PFSK-1 (cell line): ENCODE data around the gene USP34.

Experiments
- FOXP2 ChIP-seq: optimal IDR thresholded peaks from 2 replicates; pipeline ENCODE3; 2011; ENCODE audit warnings: borderline replicate concordance, control low read depth, inconsistent platforms; ENCODE audit not compliant: insufficient read depth; ENCODE audit errors: extremely low read length, extremely low read depth
- POLR2AphosphoS5 ChIP-seq: IDR thresholded peaks from 2 replicates; pipeline ENCODE4 v1.6.1; 2012; ENCODE audit warnings: low read depth, mild to moderate bottlenecking, control low read depth, low read length, moderate library complexity
- SIN3A ChIP-seq: IDR thresholded peaks from 2 replicates; pipeline ENCODE4 v1.6.1; 2012; ENCODE audit warnings: mild to moderate bottlenecking, low read length, moderate library complexity, borderline replicate concordance; ENCODE audit not compliant: insufficient read depth
- TAF1 ChIP-seq: IDR thresholded peaks from 2 replicates; pipeline ENCODE4 v1.6.1; 2012; ENCODE audit warnings: low read length, control low read depth, borderline replicate concordance; ENCODE audit not compliant: insufficient read depth
- TF ChIP-seq, protein P1 (sequence below), 2 experiments: IDR thresholded peaks; 2 replicates each; pipeline versions ENCODE4 v1.6.1 to v1.8.0; 2011 to 2012; ENCODE audit warnings: low read depth in 2 of 2, low read length in 2 of 2, control low read depth in 1 of 2, inconsistent platforms in 1 of 2, mild to moderate bottlenecking in 1 of 2, moderate library complexity in 1 of 2; ENCODE audit not compliant: insufficient read depth in 1 of 2

The USP34 gene

DNA sequence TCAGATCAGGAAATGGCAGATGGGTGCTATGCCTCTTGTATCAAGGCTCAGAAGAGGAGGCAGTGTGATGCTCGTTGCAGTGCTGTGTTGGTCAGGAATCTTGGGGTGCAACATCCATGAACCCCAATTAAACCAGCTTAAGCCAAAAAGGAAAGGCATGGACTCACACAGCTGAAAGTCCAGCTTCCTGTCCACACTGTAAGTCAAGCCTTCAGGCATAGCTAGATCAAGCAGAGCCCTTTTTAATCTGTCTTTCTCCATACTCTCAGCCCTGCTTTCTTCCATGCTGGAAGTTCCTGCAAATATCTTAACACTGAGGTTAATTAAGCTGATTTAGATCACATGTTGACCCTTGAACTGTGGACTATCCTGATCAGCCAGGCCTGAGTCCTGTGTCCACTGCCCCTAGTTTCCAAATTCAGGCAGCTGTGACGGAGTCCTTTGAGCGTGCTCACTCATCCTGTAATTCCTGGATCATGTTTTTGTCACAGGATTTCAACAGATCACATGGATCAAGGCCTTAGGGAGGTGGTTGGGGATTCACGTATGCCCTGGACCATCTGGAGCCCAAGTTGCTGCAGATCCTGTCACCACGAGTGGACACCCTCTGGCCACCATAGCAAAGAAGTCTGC lies 313.4 kb downstream of the USP34 start:
- TF ChIP-seq FOXP2: no peak

DNA sequence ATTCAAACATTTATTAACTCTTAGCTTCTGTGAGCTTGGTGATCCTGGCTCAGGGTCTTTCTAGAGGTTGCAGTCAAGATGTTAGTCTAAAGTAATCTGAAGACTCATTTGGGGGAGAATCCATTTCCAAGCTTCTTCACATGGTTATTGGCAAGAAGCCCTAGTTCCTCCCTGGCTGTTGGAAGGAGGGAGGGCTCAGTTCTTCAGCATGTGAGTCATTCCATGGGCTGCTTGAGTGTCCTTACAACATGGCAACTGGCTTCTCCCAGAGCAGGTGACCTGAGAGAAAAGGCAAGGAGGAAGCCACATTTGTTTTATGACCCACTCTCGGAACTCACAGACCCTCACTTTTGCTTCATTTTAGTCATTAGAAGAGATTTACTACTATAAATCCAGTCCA lies 319.5 kb downstream of the USP34 start:
- TF ChIP-seq, protein P1, sequence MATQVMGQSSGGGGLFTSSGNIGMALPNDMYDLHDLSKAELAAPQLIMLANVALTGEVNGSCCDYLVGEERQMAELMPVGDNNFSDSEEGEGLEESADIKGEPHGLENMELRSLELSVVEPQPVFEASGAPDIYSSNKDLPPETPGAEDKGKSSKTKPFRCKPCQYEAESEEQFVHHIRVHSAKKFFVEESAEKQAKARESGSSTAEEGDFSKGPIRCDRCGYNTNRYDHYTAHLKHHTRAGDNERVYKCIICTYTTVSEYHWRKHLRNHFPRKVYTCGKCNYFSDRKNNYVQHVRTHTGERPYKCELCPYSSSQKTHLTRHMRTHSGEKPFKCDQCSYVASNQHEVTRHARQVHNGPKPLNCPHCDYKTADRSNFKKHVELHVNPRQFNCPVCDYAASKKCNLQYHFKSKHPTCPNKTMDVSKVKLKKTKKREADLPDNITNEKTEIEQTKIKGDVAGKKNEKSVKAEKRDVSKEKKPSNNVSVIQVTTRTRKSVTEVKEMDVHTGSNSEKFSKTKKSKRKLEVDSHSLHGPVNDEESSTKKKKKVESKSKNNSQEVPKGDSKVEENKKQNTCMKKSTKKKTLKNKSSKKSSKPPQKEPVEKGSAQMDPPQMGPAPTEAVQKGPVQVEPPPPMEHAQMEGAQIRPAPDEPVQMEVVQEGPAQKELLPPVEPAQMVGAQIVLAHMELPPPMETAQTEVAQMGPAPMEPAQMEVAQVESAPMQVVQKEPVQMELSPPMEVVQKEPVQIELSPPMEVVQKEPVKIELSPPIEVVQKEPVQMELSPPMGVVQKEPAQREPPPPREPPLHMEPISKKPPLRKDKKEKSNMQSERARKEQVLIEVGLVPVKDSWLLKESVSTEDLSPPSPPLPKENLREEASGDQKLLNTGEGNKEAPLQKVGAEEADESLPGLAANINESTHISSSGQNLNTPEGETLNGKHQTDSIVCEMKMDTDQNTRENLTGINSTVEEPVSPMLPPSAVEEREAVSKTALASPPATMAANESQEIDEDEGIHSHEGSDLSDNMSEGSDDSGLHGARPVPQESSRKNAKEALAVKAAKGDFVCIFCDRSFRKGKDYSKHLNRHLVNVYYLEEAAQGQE (IDR thresholded peaks at IDR 0.05; ENCODE audit: insufficient read depth in 1 of 2, low read depth in 2 of 2, low read length in 2 of 2): no peak
- TF ChIP-seq POLR2AphosphoS5: no peak
- no peak for TF ChIP-seq SIN3A
- no peak for TF ChIP-seq FOXP2
- TF ChIP-seq TAF1: no peak

DNA sequence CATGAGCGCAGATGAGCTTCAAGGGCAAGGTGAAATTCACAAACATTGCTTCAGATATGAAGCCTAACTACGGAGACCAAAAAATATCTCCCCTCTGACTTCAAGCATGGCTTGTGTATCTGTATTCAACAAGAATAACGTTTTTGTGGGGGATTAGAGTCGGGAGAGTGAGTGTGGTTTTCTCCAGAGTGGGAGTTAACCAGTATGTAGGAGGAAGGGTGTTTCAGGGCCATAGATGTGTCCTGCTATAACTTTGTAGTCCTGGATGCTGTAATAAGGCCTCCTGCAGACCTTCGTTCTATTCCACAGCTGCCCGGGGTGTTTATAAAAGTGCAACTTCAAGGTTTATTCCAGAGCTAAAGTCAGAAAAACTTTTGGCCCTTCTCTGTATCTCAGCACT lies 321.8 kb downstream of the USP34 start:
- TF ChIP-seq FOXP2 (no peak), POLR2AphosphoS5 (no peak), TAF1 (no peak), SIN3A (no peak)
- TF ChIP-seq, protein P1 (IDR thresholded peaks at IDR 0.05; ENCODE audit: insufficient read depth in 1 of 2, low read depth in 2 of 2, low read length in 2 of 2): no peak

DNA sequence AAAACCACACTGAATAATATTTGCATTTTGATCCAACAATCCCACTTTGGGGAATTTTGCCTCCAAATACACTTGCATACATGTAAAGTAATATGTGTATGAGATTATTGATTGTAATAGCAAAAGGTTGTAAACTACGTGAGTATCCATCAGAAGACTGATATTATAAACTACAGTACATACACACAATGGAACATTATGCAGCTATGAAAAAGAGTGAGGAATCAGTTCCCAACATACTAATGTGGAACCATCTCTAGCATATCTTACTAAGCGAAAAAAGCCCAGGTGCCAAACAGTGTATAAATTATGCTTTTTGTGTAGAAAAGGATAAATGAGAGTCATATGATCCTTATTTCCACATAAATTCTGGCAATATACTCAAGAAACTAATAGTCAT lies 324.9 kb downstream of the USP34 start:
- TF ChIP-seq TAF1 (no peak), POLR2AphosphoS5 (no peak), FOXP2 (no peak), SIN3A (no peak)
- TF ChIP-seq, protein P1 (IDR thresholded peaks at IDR 0.05; ENCODE audit: insufficient read depth in 1 of 2, low read depth in 2 of 2, low read length in 2 of 2): no peak

DNA sequence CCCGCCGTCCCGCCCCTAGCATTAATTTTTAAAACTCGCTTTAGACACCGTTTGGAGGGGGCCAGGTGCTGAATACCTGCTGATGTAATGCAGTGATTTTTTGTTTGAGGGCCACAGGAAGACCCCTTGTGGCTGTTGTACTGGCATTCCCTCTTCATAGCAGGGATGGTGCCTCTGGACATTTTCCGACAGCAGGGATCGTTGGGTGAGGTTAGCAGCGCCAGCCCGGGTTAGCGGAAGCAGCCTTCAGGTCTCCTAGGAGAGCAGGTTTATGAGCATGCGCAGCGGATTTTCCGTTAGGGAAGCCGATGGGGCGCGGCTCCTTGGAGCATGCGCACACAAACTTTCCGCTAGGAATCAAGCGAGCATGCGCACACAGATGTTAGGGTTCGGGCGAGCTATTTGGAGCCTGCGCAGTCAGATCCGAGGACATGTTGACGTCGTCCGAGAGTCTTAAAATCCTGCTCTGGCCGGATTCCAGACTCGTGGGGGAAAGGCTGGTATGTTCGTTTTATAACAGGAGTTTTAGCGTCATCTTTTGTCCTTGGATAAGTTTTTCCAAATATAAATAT lies 326.1 kb downstream of the USP34 start:
- TF ChIP-seq TAF1: peak; percentile 19; the same call in 1 of the 2 replicates
- no peak for TF ChIP-seq SIN3A
- TF ChIP-seq POLR2AphosphoS5: peak; percentile 87
- TF ChIP-seq FOXP2: peak; percentile 35
- TF ChIP-seq, protein P1 (IDR thresholded peaks at IDR 0.05; ENCODE audit: insufficient read depth in 1 of 2, low read depth in 2 of 2, low read length in 2 of 2): 0 out of 4 replicates have a peak, but pooled peaks of 1 of the 2 experiments have one; percentile 7
